ENCODE data around the gene ARHGAP23.

ARHGAP23 gene

GRCh38 chr17:38466346-38467315 is 38.4 kb downstream of the ARHGAP23 start:
- no peak for ATAC-seq
- TF ChIP-seq BACH2 (CRISPR knock-in tag; IDR thresholded peaks at IDR 0.05; ENCODE audit: borderline replicate concordance) (no peak), TSHZ2 (CRISPR knock-in tag; IDR thresholded peaks at IDR 0.05) (no peak), ZNF8 (CRISPR knock-in tag; IDR thresholded peaks at IDR 0.05) (no peak), GLIS3 (CRISPR knock-in tag; IDR thresholded peaks at IDR 0.05) (no peak), SNAI2 (CRISPR knock-in tag; IDR thresholded peaks at IDR 0.05) (no peak), PPARA (CRISPR knock-in tag; IDR thresholded peaks at IDR 0.05; ENCODE audit: borderline replicate concordance) (no peak), RARB (CRISPR knock-in tag; IDR thresholded peaks at IDR 0.05) (no peak), PATZ1 (CRISPR knock-in tag; IDR thresholded peaks at IDR 0.05; ENCODE audit: borderline replicate concordance) (no peak), ZNF70 (CRISPR knock-in tag; IDR thresholded peaks at IDR 0.05) (no peak), ARNTL (CRISPR knock-in tag; IDR thresholded peaks at IDR 0.05; ENCODE audit: borderline replicate concordance, low read depth) (no peak), ESRRG (CRISPR knock-in tag; IDR thresholded peaks at IDR 0.05) (no peak), ZFP3 (CRISPR knock-in tag; IDR thresholded peaks at IDR 0.05) (no peak), TOX (CRISPR knock-in tag; IDR thresholded peaks at IDR 0.05; ENCODE audit: borderline replicate concordance) (no peak), CSRNP3 (CRISPR knock-in tag; IDR thresholded peaks at IDR 0.05) (no peak), OSR1 (CRISPR knock-in tag; IDR thresholded peaks at IDR 0.05) (no peak), ZFP30 (CRISPR knock-in tag; IDR thresholded peaks at IDR 0.05) (no peak), POU6F1 (CRISPR knock-in tag; IDR thresholded peaks at IDR 0.05; ENCODE audit: borderline replicate concordance, low read depth) (no peak), ISL1 (CRISPR knock-in tag; IDR thresholded peaks at IDR 0.05) (no peak)

- ATAC-seq, result no peak
- TF ChIP-seq ZFP30 (CRISPR knock-in tag; IDR thresholded peaks at IDR 0.05), result no peak
Measured at GRCh38 chr17:38467491-38467890, 39.2 kb downstream of the ARHGAP23 start.

GRCh38 chr17:38469875-38470274 is 41.6 kb downstream of the ARHGAP23 start:
- TF ChIP-seq PATZ1 (CRISPR knock-in tag; IDR thresholded peaks at IDR 0.05; ENCODE audit: borderline replicate concordance) (no peak), ZC3H10 (CRISPR knock-in tag; IDR thresholded peaks at IDR 0.05) (no peak)
- ATAC-seq, result no peak

Measured in SK-N-SH treated with all-trans-retinoic acid at 6 μM for 48 hours (cell line).